Breast epithelium (tissue), 4 donors: Measurements from ENCODE around the gene FAM237A. TPM values are rescaled to one million over a fixed set of nuclear protein-coding genes. Genes with fewer than 3 reads are reported as not detected.

Experiments
- DNase-seq, 2 donors: peaks; one replicate each; pipeline ENCODE4 v3.0.0-alpha.2; 2019; ENCODE audit warnings: low spot score in 2 of 2
- H3K27ac ChIP-seq, 2 donors: fragments of 200-600 bp; sonication (generic) in 1 of 2; one replicate each; pipeline ENCODE4 v1.5.1; 2016 to 2019; ENCODE audit warnings: mild to moderate bottlenecking in 1 of 2
- H3K27me3 ChIP-seq, 2 donors: fragments of 200-600 bp; sonication (generic) in 1 of 2; one replicate each; pipeline versions ENCODE4 v1.5.1 to v1.6.0; 2017 to 2019; ENCODE audit warnings: control low read depth in 1 of 2, mild to moderate bottlenecking in 1 of 2
- H3K36me3 ChIP-seq: fragments of 200-600 bp; one replicate; pipeline ENCODE4 v1.5.1; 2019
- H3K4me1 ChIP-seq, 2 donors: fragments of 200-600 bp; sonication (generic); one replicate each; pipeline ENCODE4 v1.5.1; 2016 to 2019; ENCODE audit warnings: control low read depth in 1 of 2
- H3K4me3 ChIP-seq, 3 donors: fragments of 200-600 bp; sonication (generic); 1 replicate in 2 of 3; 2 replicates in 1 of 3; pipeline ENCODE4 v1.5.1; 2016 to 2019; ENCODE audit warnings: mild to moderate bottlenecking in 3 of 3, moderate library complexity in 2 of 3
- H3K9me3 ChIP-seq, 2 donors: fragments of 200-600 bp; sonication (generic) in 1 of 2; one replicate each; pipeline ENCODE4 v1.5.1; 2016 to 2019; ENCODE audit warnings: control low read depth in 1 of 2
- POLR2A ChIP-seq: fragments of 450-650 bp; IDR thresholded peaks from one replicate; pipeline ENCODE4 v1.6.1; 2016; ENCODE audit warnings: antibody characterized with exemption, mild to moderate bottlenecking, moderate library complexity
- POLR2AphosphoS5 ChIP-seq, 3 donors: sonication (generic); formaldehyde crosslinking; IDR thresholded peaks; one replicate each; pipeline ENCODE4 v1.6.1; 2017; ENCODE audit warnings: antibody characterized with exemption in 3 of 3
- intact Hi-C: fragments of 100-400 bp; cut with DNase I; formaldehyde crosslinking; loops from one replicate; pipeline ENCODE4 v1.15.1; 2023; ENCODE audit warnings: low total_unique reads
- total RNA-seq, 3 donors: library from RNA; depleted of rRNA; stranded (reverse); fragments of >200 nt; gene quantifications; one replicate each; pipeline ENCODE4 v1.1.0, GENCODE V29; 2016
- TF ChIP-seq, protein P1 (sequence below), 3 donors: fragments of 450-650 bp; IDR thresholded peaks; one replicate each; pipeline ENCODE4 v1.5.1; 2016 to 2017; ENCODE audit warnings: antibody characterized with exemption in 3 of 3, mild to moderate bottlenecking in 3 of 3, moderate library complexity in 3 of 3

FAM237A gene
- total RNA-seq, 3 donors from 2014 or later: not detected

DNA sequence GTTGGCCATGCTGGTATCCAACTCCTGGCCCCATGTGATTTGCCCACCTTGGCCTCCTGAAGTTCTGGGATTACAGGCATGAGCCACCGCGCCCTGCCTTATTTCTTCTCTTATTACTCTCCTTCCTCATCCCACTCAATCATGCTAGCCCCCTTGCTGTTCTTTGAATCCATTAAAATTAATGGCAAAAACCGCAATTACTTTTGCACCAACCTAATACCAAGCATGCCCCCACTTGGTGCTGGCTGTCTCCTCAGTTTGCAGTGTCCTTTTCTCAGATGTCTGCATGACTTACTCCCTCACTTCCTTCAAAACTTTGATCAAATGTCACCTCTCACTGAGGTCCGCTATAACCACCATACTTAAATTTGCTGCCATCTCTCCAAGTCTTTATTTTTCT, 41.3 kb downstream of the FAM237A start:
- Histone ChIP-seq H3K9me3 (no peaks in the 10 kb centered on the region), H3K36me3 (no peaks in the 10 kb centered on the region), H3K4me3 (no peak overlapping the region), H3K27ac (no peak overlapping the region), H3K27me3 (no peaks in the 10 kb centered on the region), H3K4me1 (no peaks in the 10 kb centered on the region)
- no peak for DNase-seq
- TF ChIP-seq POLR2AphosphoS5 (IDR thresholded peaks at IDR 0.05): no peak
- TF ChIP-seq, protein P1, sequence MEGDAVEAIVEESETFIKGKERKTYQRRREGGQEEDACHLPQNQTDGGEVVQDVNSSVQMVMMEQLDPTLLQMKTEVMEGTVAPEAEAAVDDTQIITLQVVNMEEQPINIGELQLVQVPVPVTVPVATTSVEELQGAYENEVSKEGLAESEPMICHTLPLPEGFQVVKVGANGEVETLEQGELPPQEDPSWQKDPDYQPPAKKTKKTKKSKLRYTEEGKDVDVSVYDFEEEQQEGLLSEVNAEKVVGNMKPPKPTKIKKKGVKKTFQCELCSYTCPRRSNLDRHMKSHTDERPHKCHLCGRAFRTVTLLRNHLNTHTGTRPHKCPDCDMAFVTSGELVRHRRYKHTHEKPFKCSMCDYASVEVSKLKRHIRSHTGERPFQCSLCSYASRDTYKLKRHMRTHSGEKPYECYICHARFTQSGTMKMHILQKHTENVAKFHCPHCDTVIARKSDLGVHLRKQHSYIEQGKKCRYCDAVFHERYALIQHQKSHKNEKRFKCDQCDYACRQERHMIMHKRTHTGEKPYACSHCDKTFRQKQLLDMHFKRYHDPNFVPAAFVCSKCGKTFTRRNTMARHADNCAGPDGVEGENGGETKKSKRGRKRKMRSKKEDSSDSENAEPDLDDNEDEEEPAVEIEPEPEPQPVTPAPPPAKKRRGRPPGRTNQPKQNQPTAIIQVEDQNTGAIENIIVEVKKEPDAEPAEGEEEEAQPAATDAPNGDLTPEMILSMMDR (IDR thresholded peaks at IDR 0.05): no peak
- TF ChIP-seq POLR2A: no peak
- intact Hi-C loops: no loop called here

DNA sequence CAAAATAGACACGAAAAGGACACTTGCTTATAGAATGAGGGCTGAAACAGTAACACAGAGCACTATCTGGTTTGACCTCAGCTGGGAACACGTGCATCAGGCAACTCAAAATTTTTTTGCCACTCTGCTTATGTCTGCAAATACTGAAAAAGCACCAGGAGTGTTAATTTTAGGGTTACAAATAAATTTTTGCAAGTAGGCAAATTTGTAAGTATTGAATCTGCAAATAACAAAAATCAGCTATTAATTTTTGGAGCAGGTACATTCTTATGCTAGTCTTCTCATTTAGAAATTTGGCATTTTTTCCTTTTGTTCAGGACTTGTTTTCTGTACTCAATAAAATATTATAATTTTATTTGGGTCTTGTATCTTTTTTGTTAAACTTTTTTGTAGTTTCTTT, 46.2 kb downstream of the FAM237A start:
- no peak overlapping the region for H3K27ac ChIP-seq
- DNase-seq: no peak
- no peak overlapping the region for H3K4me3 ChIP-seq
- no peaks in the 10 kb centered on the region for H3K27me3 ChIP-seq
- no peaks in the 10 kb centered on the region for H3K9me3 ChIP-seq
- TF ChIP-seq POLR2AphosphoS5 (IDR thresholded peaks at IDR 0.05) (no peak), POLR2A (no peak)
- TF ChIP-seq, protein P1 (IDR thresholded peaks at IDR 0.05): no peak
- intact Hi-C loops: no loop called here
- no peaks in the 10 kb centered on the region for H3K4me1 ChIP-seq
- H3K36me3 ChIP-seq: no peaks in the 10 kb centered on the region

DNA sequence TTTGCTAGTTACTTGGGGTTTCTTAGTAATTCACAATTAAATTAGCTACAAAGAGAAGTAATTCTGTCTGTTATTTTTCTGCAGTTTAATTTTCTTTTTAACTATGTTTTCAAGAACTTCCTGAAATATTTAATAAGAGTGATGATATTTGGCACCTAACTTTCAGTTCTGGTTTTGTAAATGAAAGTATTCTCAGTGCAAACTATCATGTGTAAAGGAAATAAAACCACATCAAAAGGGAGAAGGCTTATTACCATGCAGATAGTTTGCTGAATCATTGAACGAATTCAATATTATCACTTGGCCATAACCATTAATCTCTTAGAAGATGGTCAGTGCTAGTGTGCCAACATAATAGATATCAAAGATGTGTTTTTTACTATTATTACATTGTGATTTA, 46.7 kb downstream of the FAM237A start:
- no peaks in the 10 kb centered on the region for H3K9me3 ChIP-seq
- TF ChIP-seq POLR2A: no peak
- TF ChIP-seq, protein P1 (IDR thresholded peaks at IDR 0.05): no peak
- TF ChIP-seq POLR2AphosphoS5 (IDR thresholded peaks at IDR 0.05): no peak
- no peaks in the 10 kb centered on the region for H3K4me1 ChIP-seq
- no peak for DNase-seq
- H3K27me3 ChIP-seq: no peaks in the 10 kb centered on the region
- no peak overlapping the region for H3K27ac ChIP-seq
- intact Hi-C loops: no loop called here
- H3K4me3 ChIP-seq: no peak overlapping the region
- H3K36me3 ChIP-seq: no peaks in the 10 kb centered on the region

DNA sequence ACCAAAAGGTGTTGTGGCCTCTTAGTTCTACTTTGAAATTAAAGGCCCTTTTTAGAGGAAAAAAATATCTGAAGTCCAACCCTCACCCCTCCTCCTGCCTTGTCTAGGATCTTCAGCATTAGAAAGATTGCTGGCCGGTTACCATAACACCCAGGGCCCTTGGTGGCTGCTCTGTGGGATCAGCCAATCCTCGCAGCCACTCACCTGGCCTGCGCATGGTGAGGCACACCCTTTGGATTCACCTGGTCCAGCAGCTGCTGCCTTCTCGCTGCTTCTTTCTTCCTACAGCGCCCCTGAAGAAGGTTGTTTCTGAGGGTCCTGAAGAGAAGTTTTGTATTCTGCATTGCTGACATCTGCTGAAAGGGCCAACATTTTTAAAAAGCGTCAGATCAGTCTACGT, 50.7 kb downstream of the FAM237A start:
- H3K9me3 ChIP-seq: no peaks in the 10 kb centered on the region
- H3K36me3 ChIP-seq: no peaks in the 10 kb centered on the region
- H3K27me3 ChIP-seq: no peaks in the 10 kb centered on the region
- intact Hi-C loops: no loop called here
- H3K4me1 ChIP-seq: no peaks in the 10 kb centered on the region
- TF ChIP-seq POLR2A (no peak), POLR2AphosphoS5 (IDR thresholded peaks at IDR 0.05) (no peak)
- TF ChIP-seq, protein P1 (IDR thresholded peaks at IDR 0.05): no peak
- H3K4me3 ChIP-seq: no peak overlapping the region
- H3K27ac ChIP-seq: no peak overlapping the region
- no peak for DNase-seq

DNA sequence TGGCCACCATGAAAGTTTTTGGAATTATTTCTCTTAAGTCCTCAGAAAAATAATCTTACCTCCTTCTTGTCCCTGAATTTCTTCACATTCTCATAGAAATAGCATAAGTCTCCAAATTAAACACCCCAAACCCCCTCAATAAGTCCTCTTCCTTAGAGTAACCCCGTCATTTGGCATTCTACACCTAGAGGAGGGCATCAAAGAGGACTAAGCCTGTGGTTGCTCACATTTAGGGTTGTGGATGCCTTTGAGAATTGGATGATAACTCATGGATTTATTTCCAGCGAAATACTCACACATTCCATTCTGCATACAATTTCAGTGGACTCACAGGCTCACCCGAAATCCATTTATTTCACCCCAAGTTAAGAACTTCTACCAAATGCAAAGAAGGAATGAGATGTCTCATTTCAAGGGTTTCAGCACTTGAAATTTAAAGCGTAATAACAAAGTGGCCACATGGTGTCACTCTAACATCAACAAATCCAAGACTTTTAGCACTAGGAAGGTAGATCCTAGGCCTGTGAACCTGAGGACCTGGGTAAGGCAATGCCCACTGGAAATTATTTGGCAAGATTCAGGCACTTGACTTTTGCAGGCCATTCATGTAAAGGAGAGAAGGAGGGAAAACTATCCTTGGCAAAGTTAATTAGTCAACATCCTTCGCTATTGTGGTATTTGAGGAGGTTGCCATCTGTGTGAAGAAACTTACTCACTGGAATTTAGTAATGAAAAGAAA, 51.3 kb downstream of the FAM237A start:
- Histone ChIP-seq H3K4me1 (no peaks in the 10 kb centered on the region), H3K9me3 (no peaks in the 10 kb centered on the region), H3K27ac (no peak overlapping the region), H3K4me3 (no peak overlapping the region), H3K36me3 (no peaks in the 10 kb centered on the region), H3K27me3 (no peaks in the 10 kb centered on the region)
- no peak for TF ChIP-seq POLR2A
- no peak for TF ChIP-seq POLR2AphosphoS5 (IDR thresholded peaks at IDR 0.05)
- TF ChIP-seq, protein P1 (IDR thresholded peaks at IDR 0.05): peak; percentile 50 to 66 (median 51)
- intact Hi-C loops: no loop called here
- DNase-seq: no peak
